Spleen (tissue), 11 donors: ENCODE results near the gene GRAMD1B. TPM values are rescaled to one million over a fixed set of nuclear protein-coding genes. Genes with fewer than 3 reads are reported as not detected.

Experiments
- DNase-seq: peaks from one replicate; pipeline ENCODE4 v3.0.0-alpha.2; 2020
- H3K27ac ChIP-seq, 8 donors: fragments of 200-600 bp; sonication (generic) in 7 of 8; 1 replicate in 4 of 8; 2 replicates in 4 of 8; pipeline versions ENCODE4 v1.5.0 to v1.8.0; 2016 to 2021; ENCODE audit warnings: inconsistent platforms in 4 of 8, mild to moderate bottlenecking in 4 of 8, moderate library complexity in 1 of 8
- H3K27me3 ChIP-seq, 7 donors: fragments of 200-600 bp; sonication (generic) in 6 of 7; replicated peaks in 1 of 7; 1 replicate in 4 of 7; 2 replicates in 3 of 7; pipeline versions ENCODE4 v1.5.0 to v1.8.0; 2016 to 2021; ENCODE audit warnings: inconsistent platforms in 3 of 7, mild to moderate bottlenecking in 1 of 7
- H3K36me3 ChIP-seq, 6 donors: fragments of 200-600 bp; sonication (generic) in 5 of 6; 1 replicate in 4 of 6; 2 replicates in 2 of 6; pipeline versions ENCODE4 v1.5.0 to v1.8.0; 2016 to 2021; ENCODE audit warnings: inconsistent platforms in 2 of 6
- H3K4me1 ChIP-seq, 6 donors: fragments of 200-600 bp; sonication (generic) in 5 of 6; 1 replicate in 3 of 6; 2 replicates in 3 of 6; pipeline versions ENCODE4 v1.5.0 to v1.8.0; 2016 to 2021; ENCODE audit warnings: inconsistent platforms in 3 of 6
- H3K4me3 ChIP-seq, 8 donors: fragments of 200-600 bp; sonication (generic) in 7 of 8; 1 replicate in 4 of 8; 2 replicates in 4 of 8; pipeline versions ENCODE4 v1.5.0 to v1.8.0; 2016 to 2021; ENCODE audit warnings: inconsistent platforms in 4 of 8, mild to moderate bottlenecking in 4 of 8, moderate library complexity in 2 of 8
- H3K9me3 ChIP-seq, 8 donors: fragments of 200-600 bp; sonication (generic) in 7 of 8; 1 replicate in 4 of 8; 2 replicates in 4 of 8; pipeline versions ENCODE4 v1.5.0 to v1.8.0; 2016 to 2021; ENCODE audit warnings: inconsistent platforms in 4 of 8
- POLR2A ChIP-seq, 3 donors: fragments of 450-650 bp; IDR thresholded peaks; one replicate each; pipeline ENCODE4 v1.5.1; 2017; ENCODE audit warnings: antibody characterized with exemption in 3 of 3, mild to moderate bottlenecking in 1 of 3
- POLR2AphosphoS5 ChIP-seq, 3 donors: sonication (generic); formaldehyde crosslinking; IDR thresholded peaks; one replicate each; pipeline ENCODE4 v1.5.1; 2017; ENCODE audit warnings: antibody characterized with exemption in 3 of 3
- whole genome bisulfite sequencing, 5 donors: extraction: QIAGEN DNeasy Blood & Tissue Kit in 3 of 5; methylation state at CpG; one replicate each; pipeline versions ENCODE4 v1.1.5 to v1.1.7; 2013 to 2018; 5-methylcytosine and 5-hydroxymethylcytosine counted together
- intact Hi-C: fragments of 100-400 bp; cut with DNase I; formaldehyde crosslinking; loops from one replicate; pipeline ENCODE4 v1.15.0; 2023; ENCODE audit warnings: low total_unique reads
- polyA plus RNA-seq, 3 donors: library from polyadenylated mRNA; stranded (reverse); fragments of 200-250 nt; gene quantifications; one replicate each; pipeline ENCODE4 v1.2.1, GENCODE V29; 2013
- total RNA-seq, 7 donors: library from RNA; depleted of rRNA in 3 of 7; stranded (reverse); fragments of >200 nt in 3 of 7; fragmentation: NEBNext Ultra II Directional in 4 of 7; extraction: Animal tissue kit (Norgen Biotek cat#: 25700) in 4 of 7; gene quantifications; one replicate each; pipeline versions ENCODE4 v1.1.0 to v1.2.1, GENCODE V29; 2016 to 2021
- TF ChIP-seq, protein P1 (sequence below), 11 experiments: fragments of 200-600 bp in 7 of 11; fragments of 450-650 bp in 4 of 11; sonication (generic) in 4 of 11; IDR thresholded peaks in 8 of 11; conservative IDR thresholded peaks in 3 of 11; 1 replicate in 7 of 11; 2 replicates in 4 of 11; pipeline versions ENCODE4 v1.4.0 to v1.8.0; 2016 to 2021; ENCODE audit warnings: antibody characterized with exemption in 11 of 11, inconsistent platforms in 4 of 11, mild to moderate bottlenecking in 1 of 11
- donor health status: healthy with polysubstance abuse.
- donor health status: DM: no; HTN: no; CAD: no; lungs with moderate emphysema.
- donor health status: DM: no; HTN: no; CAD: no.
- donor health status: Bipolar disorder and iron deficiency.
- donor health status: healthy.
- donor health status: DM: no; HTN: no; CAD: no.
- donor health status: DM: yes; HTN: yes; CAD: no.

GRAMD1B gene
- total and polyA plus RNA-seq, 10 donors: 1.7 to 15.6 (median 7.5) TPM

GRCh38 chr11:123601136-123601535 is 171.1 kb downstream of the GRAMD1B start:
- no peak overlapping the region for H3K4me3 ChIP-seq
- H3K9me3 ChIP-seq: no peaks in the 10 kb centered on the region
- intact Hi-C loops: no loop called here
- 61 to 84% (median 83%) methylated on average over 4 of the region's 4 CpGs for WGBS, 5 donors
- peaks cover 0 to 5% (median 0%) of the 10 kb centered on the region in 6 donors for H3K4me1 ChIP-seq
- no peaks in the 10 kb centered on the region for H3K27me3 ChIP-seq
- peak overlapping the region in 4 of 8 donors; percentile 42 to 49 (median 46) for H3K27ac ChIP-seq
- H3K36me3 ChIP-seq: peaks cover 0 to 66% (median 0%) of the 10 kb centered on the region in 6 donors
- TF ChIP-seq POLR2AphosphoS5 (IDR thresholded peaks at IDR 0.05) (peak in 1 of 3 donors; percentile 54), POLR2A (IDR thresholded peaks at IDR 0.05) (no peak)
- TF ChIP-seq, protein P1, sequence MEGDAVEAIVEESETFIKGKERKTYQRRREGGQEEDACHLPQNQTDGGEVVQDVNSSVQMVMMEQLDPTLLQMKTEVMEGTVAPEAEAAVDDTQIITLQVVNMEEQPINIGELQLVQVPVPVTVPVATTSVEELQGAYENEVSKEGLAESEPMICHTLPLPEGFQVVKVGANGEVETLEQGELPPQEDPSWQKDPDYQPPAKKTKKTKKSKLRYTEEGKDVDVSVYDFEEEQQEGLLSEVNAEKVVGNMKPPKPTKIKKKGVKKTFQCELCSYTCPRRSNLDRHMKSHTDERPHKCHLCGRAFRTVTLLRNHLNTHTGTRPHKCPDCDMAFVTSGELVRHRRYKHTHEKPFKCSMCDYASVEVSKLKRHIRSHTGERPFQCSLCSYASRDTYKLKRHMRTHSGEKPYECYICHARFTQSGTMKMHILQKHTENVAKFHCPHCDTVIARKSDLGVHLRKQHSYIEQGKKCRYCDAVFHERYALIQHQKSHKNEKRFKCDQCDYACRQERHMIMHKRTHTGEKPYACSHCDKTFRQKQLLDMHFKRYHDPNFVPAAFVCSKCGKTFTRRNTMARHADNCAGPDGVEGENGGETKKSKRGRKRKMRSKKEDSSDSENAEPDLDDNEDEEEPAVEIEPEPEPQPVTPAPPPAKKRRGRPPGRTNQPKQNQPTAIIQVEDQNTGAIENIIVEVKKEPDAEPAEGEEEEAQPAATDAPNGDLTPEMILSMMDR (IDR thresholded peaks at IDR 0.05 in 8 of 11, conservative IDR thresholded peaks at IDR 0.05 in 3 of 11): no peak
- no peak for DNase-seq

DNA sequence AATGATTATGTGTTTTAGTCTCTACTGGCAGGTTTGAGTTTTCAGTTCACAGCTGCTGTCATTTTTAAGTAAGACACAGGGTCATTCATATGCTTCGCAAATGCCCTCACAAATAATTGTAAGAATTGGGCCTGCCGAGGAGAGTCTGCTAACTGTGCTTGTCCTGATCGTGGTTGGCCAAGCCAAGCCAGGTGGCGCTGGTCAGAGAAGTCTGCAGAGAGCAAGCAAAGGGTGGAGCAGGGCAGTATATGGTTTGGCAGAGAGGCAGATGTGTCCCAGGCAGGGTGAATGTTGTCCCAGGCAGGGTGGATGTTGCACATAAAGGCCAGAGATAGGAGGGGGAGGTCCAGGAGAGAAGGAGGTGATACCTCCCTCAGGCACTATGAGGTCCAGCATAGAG is 171.7 kb downstream of the GRAMD1B start:
- intact Hi-C loops: no loop called here
- H3K36me3 ChIP-seq: peaks cover 0 to 72% (median 0%) of the 10 kb centered on the region in 6 donors
- DNase-seq: no peak
- H3K4me1 ChIP-seq: peaks cover 0 to 5% (median 0%) of the 10 kb centered on the region in 6 donors
- 72 to 98% (median 84%) methylated on average over 4 of the region's 4 CpGs for WGBS, 5 donors
- no peak overlapping the region for H3K27ac ChIP-seq
- no peak overlapping the region for H3K4me3 ChIP-seq
- H3K9me3 ChIP-seq: no peaks in the 10 kb centered on the region
- H3K27me3 ChIP-seq: no peaks in the 10 kb centered on the region
- TF ChIP-seq POLR2AphosphoS5 (IDR thresholded peaks at IDR 0.05) (no peak), POLR2A (IDR thresholded peaks at IDR 0.05) (no peak)

GRCh38 chr11:123603666-123604065 is 173.6 kb downstream of the GRAMD1B start:
- Histone ChIP-seq H3K36me3 (peaks cover 0 to 84% (median 4%) of the 10 kb centered on the region in 6 donors), H3K9me3 (no peaks in the 10 kb centered on the region), H3K4me1 (peaks cover 0 to 5% (median 0%) of the 10 kb centered on the region in 6 donors), H3K27me3 (no peaks in the 10 kb centered on the region), H3K27ac (no peak overlapping the region), H3K4me3 (no peak overlapping the region)
- 73 to 81% (median 78%) methylated on average over 4 of the region's 4 CpGs for WGBS, 5 donors
- TF ChIP-seq POLR2AphosphoS5 (IDR thresholded peaks at IDR 0.05) (no peak), POLR2A (IDR thresholded peaks at IDR 0.05) (no peak)
- TF ChIP-seq, protein P1 (IDR thresholded peaks at IDR 0.05 in 8 of 11, conservative IDR thresholded peaks at IDR 0.05 in 3 of 11): no peak
- intact Hi-C loops: no loop called here
- no peak for DNase-seq

DNA sequence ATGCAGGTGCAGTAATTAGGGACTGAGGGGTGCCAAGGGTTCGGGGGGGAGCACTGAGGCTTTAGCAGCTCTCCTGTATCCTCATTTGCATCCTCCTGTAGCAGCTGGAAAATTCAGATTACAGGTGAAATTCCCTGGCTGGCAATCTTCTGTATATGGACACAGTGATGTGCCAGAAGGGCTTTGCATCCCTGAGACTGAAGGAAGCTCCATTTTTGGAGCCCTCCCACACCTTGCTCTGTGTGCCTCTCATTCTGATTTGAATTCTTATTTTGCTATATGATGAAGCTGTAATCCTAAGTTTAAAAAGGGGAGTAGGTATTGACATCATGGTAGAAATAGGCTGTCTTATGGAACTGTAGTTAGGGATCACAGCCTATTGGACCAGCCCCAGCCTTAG is 177.7 kb downstream of the GRAMD1B start:
- H3K27ac ChIP-seq: no peak overlapping the region
- H3K4me3 ChIP-seq: no peak overlapping the region
- TF ChIP-seq POLR2AphosphoS5 (IDR thresholded peaks at IDR 0.05): no peak
- no peak for TF ChIP-seq POLR2A (IDR thresholded peaks at IDR 0.05)
- TF ChIP-seq, protein P1 (IDR thresholded peaks at IDR 0.05 in 8 of 11, conservative IDR thresholded peaks at IDR 0.05 in 3 of 11): no peak
- no peak for DNase-seq
- H3K36me3 ChIP-seq: peaks cover 0 to 96% (median 13%) of the 10 kb centered on the region in 6 donors
- WGBS, 5 donors: 69 to 100% (median 82%) methylated on average over 1 of the region's 1 CpG; no CpG with 5 or more reads in 1 of the 5 donors
- intact Hi-C loops: no loop called here
- no peaks in the 10 kb centered on the region for H3K4me1 ChIP-seq
- H3K27me3 ChIP-seq: no peaks in the 10 kb centered on the region
- H3K9me3 ChIP-seq: no peaks in the 10 kb centered on the region
